ENCODE results near the gene STX3.

The STX3 gene

DNA sequence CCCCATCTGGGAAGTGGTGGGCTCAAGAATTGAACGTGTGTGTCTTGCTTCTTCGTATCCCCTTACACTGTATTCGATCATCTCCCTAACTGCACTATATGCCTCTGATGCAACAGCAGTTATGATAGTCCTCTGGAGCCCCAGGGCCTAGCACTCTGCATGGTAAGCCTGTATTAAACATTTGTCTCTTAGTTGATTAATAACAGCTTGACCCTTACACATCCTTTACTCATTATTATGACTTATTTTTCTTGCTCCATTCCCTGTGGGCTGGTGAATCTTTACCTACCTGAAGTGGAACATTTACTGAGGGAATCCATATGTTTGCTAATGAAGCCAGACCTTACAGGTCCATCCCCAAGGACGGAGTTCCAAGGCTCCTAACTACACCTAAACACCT is 5.6 kb downstream of the STX3 start:
- H3K27ac ChIP-seq (ENCODE audit: low read depth, low read length) = no peak overlapping the region
- no peaks in the 10 kb centered on the region for H3K9me3 ChIP-seq (ENCODE audit: low read length)
- H3K4me3 ChIP-seq (ENCODE audit: low read depth in 1 of 2, low read length in 2 of 2) = no peak overlapping the region
- no peak overlapping the region for H3K9ac ChIP-seq (ENCODE audit: low read length)
- H3K27me3 ChIP-seq (ENCODE audit: control insufficient read depth in 1 of 2, insufficient read depth in 2 of 2, low read length in 2 of 2) = no peaks in the 10 kb centered on the region
- peaks cover 12% of the 10 kb centered on the region for H3K4me1 ChIP-seq (ENCODE audit: insufficient read depth, low read length)
- no peaks in the 10 kb centered on the region for H3K36me3 ChIP-seq (ENCODE audit: insufficient read depth, low read length)

DNA sequence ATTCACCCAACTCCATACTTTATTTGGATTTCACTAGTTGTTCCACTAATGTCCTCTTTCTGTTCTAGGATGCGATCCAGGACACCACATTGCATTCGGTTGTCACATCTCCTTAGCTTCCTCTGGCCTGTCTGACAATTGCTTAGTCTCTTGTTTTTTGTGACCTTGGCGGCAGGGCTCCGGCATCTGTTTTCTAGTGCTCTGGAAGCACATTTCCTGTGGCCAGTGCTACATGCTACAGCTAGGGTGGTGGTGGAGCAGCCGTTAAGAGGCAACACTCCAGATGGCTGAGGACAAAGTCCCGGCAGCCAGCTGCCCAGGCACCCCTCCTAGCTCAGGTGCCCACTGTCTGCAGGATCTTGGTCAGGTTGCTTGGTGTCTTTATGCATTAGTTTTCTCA is 6.8 kb downstream of the STX3 start:
- Histone ChIP-seq H3K4me3 (ENCODE audit: low read depth in 1 of 2, low read length in 2 of 2) (no peak overlapping the region), H3K27ac (ENCODE audit: low read depth, low read length) (no peak overlapping the region), H3K9me3 (ENCODE audit: low read length) (no peaks in the 10 kb centered on the region), H3K4me1 (ENCODE audit: insufficient read depth, low read length) (peaks cover under 1% of the 10 kb centered on the region), H3K27me3 (ENCODE audit: control insufficient read depth in 1 of 2, insufficient read depth in 2 of 2, low read length in 2 of 2) (no peaks in the 10 kb centered on the region), H3K36me3 (ENCODE audit: insufficient read depth, low read length) (no peaks in the 10 kb centered on the region), H3K9ac (ENCODE audit: low read length) (no peak overlapping the region)

DNA sequence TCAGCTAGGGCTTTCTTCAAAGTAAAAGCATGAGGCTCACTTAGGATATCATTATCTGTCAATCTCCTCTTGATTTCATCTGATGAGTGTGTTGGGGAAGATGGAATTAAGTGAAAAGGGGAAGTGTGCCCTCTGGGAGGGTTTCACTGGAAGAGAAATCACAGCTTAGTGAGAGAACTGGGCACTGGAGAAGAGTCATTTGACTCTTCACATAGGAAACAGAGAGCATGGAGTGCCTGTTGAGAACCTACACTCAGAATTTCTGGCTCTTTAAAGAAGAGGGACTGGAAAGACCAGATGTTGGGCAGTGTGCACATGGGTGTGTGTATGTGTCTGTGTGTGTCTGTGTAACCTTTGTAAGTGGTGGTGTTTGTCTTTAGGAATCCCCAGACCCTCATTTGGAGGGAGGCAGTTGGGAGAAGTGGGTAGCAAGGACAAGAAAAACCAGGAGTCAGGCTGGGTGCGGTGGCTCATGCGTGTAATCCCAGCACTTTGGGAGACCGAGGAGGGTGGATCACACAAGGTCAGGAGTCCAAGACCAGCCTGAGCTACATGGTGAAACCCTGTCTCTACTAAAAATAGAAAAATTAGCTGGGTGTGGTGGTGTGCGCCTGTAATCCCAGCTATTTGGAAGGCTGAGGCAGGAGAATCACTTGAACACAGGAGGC is 10.0 kb downstream of the STX3 start:
- no peaks in the 10 kb centered on the region for H3K4me1 ChIP-seq (ENCODE audit: insufficient read depth, low read length)
- no peak overlapping the region for H3K4me3 ChIP-seq (ENCODE audit: low read depth in 1 of 2, low read length in 2 of 2)
- no peaks in the 10 kb centered on the region for H3K27me3 ChIP-seq (ENCODE audit: control insufficient read depth in 1 of 2, insufficient read depth in 2 of 2, low read length in 2 of 2)
- H3K36me3 ChIP-seq (ENCODE audit: insufficient read depth, low read length) = no peaks in the 10 kb centered on the region
- no peak overlapping the region for H3K9ac ChIP-seq (ENCODE audit: low read length)
- no peak overlapping the region for H3K27ac ChIP-seq (ENCODE audit: low read depth, low read length)
- H3K9me3 ChIP-seq (ENCODE audit: low read length) = no peaks in the 10 kb centered on the region

DNA sequence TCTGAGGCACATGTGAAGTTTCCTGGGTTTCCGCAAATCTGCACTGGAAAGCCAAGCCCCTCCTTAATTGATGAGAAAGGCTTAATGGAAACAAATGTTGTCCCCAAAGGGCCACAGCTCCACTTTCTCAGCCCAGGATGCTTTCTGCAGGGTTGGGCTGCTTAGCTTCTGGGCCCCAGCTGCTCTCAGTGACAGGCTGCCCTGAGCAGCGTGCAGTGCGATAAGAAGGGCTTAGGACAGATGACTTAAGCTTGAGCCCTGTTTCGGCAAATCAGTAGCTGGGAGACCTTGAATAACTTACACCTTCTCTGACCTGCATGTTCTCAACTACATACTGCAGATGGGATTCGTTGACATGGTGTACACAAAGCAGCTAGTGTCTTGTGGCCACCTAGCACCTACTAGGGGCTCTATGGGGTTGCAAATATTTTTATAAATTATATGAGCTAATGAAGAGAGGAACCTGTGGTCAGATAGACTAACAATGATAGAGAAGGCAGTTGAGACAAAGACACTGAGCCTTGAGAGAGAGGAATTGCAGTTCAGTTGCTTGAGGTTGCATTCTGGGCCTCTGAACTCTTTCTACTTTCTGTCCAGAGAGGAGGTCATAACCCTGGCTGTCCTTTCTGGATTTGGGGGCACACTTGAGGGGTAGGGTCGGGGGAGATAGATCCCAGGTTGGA is 11.5 kb downstream of the STX3 start:
- Histone ChIP-seq H3K27ac (ENCODE audit: low read depth, low read length) (no peak overlapping the region), H3K4me1 (ENCODE audit: insufficient read depth, low read length) (no peaks in the 10 kb centered on the region)

DNA sequence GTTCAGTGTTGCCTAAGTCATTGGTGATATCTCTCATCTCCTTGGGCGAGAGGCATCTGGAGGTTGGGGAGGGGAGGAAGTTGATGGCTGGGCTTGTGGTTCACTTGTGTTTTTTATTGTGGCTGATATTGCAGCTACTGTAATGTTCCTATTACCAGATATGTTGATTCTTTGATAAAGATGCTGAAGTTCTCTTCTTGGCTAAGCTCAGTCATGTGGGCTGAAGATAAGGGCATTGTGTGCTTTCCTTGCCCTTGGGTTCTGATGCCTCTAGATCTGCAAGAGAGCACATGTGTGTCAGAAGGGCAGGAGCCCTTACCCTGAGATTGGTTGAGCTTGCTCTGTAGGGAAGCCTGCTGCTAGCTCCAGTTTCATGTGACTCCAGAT is 12.0 kb downstream of the STX3 start:
- H3K27me3 ChIP-seq (ENCODE audit: control insufficient read depth in 1 of 2, insufficient read depth in 2 of 2, low read length in 2 of 2) = no peaks in the 10 kb centered on the region
- no peaks in the 10 kb centered on the region for H3K4me1 ChIP-seq (ENCODE audit: insufficient read depth, low read length)
- H3K27ac ChIP-seq (ENCODE audit: low read depth, low read length) = no peak overlapping the region
- H3K36me3 ChIP-seq (ENCODE audit: insufficient read depth, low read length) = no peaks in the 10 kb centered on the region
- no peak overlapping the region for H3K9ac ChIP-seq (ENCODE audit: low read length)
- no peaks in the 10 kb centered on the region for H3K9me3 ChIP-seq (ENCODE audit: low read length)
- H3K4me3 ChIP-seq (ENCODE audit: low read depth in 1 of 2, low read length in 2 of 2) = no peak overlapping the region

More for the DNA sequence above, 11.5 kb downstream of the STX3 start:
- no peak overlapping the region for H3K4me3 ChIP-seq (ENCODE audit: low read depth in 1 of 2, low read length in 2 of 2)
- no peak overlapping the region for H3K9ac ChIP-seq (ENCODE audit: low read length)
- H3K36me3 ChIP-seq (ENCODE audit: insufficient read depth, low read length) = no peaks in the 10 kb centered on the region
- H3K27me3 ChIP-seq (ENCODE audit: control insufficient read depth in 1 of 2, insufficient read depth in 2 of 2, low read length in 2 of 2) = no peaks in the 10 kb centered on the region
- H3K9me3 ChIP-seq (ENCODE audit: low read length) = no peaks in the 10 kb centered on the region

DNA sequence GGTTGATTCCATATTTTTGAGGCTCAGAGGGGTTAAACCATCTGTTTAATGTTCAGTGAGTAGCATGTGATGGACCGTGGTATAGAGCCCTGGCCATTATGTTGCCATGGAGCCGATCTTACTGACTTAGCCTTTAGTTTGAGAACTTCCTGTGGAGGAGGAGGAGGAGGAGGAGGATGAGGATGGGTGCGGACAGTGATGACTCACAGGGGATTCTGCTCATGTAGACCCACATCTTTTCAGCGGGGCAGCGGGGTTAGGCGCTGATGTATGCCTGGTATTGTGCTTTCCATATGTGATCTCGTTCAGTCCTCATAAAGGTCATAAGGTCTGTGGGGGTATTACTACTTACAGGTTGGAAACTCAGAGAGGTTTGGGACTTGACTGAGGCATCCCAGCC is 13.9 kb downstream of the STX3 start:
- Histone ChIP-seq H3K4me1 (ENCODE audit: insufficient read depth, low read length) (no peaks in the 10 kb centered on the region), H3K9me3 (ENCODE audit: low read length) (no peaks in the 10 kb centered on the region), H3K27ac (ENCODE audit: low read depth, low read length) (no peak overlapping the region), H3K36me3 (ENCODE audit: insufficient read depth, low read length) (no peaks in the 10 kb centered on the region), H3K4me3 (ENCODE audit: low read depth in 1 of 2, low read length in 2 of 2) (no peak overlapping the region), H3K9ac (ENCODE audit: low read length) (no peak overlapping the region), H3K27me3 (ENCODE audit: control insufficient read depth in 1 of 2, insufficient read depth in 2 of 2, low read length in 2 of 2) (no peaks in the 10 kb centered on the region)

DNA sequence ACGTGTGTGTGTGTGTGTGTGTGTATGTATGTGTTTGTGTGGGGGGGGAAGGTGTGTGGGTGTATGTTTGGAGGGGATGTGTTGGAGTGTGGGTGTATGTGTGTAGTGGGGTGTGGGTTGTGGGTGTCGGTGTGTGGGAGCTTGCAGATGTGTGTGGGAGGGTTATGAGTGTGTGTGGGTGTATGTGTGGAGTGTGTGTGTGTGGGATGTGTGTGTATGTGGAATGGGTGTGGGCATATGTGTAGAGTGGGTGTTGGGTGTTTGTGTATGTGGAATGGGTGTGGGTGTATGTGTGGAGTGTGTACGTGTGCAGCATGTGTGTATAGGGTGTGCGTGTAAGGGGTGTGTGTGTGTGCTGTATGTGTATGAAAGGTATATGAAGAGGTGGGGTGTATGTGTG is 14.7 kb downstream of the STX3 start:
- Histone ChIP-seq H3K27ac (ENCODE audit: low read depth, low read length) (no peak overlapping the region), H3K36me3 (ENCODE audit: insufficient read depth, low read length) (peaks cover 5% of the 10 kb centered on the region), H3K9me3 (ENCODE audit: low read length) (no peaks in the 10 kb centered on the region), H3K9ac (ENCODE audit: low read length) (no peak overlapping the region), H3K27me3 (ENCODE audit: control insufficient read depth in 1 of 2, insufficient read depth in 2 of 2, low read length in 2 of 2) (no peaks in the 10 kb centered on the region), H3K4me3 (ENCODE audit: low read depth in 1 of 2, low read length in 2 of 2) (no peak overlapping the region), H3K4me1 (ENCODE audit: insufficient read depth, low read length) (no peaks in the 10 kb centered on the region)

DNA sequence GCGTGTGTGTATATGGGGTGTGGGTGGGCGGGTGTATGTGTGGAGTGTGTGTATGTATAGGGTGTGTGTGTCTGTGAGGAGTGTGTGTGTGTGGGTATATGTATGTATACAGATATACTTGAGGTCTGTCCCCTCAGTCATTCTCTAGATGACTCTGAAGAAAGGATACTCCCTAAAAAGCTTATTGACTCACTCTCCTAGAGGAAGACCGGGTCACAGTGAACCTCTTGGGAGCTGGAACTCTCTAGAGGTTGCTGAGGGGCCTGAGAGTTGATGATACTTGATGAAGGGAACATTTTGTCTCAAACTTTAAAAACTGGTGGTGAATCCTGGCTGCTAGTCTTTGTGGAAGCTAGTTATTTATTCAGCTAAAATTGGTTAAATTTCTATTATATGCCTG is 15.1 kb downstream of the STX3 start:
- Histone ChIP-seq H3K36me3 (ENCODE audit: insufficient read depth, low read length) (peaks cover 7% of the 10 kb centered on the region), H3K4me1 (ENCODE audit: insufficient read depth, low read length) (no peaks in the 10 kb centered on the region), H3K27me3 (ENCODE audit: control insufficient read depth in 1 of 2, insufficient read depth in 2 of 2, low read length in 2 of 2) (no peaks in the 10 kb centered on the region), H3K9me3 (ENCODE audit: low read length) (no peaks in the 10 kb centered on the region), H3K27ac (ENCODE audit: low read depth, low read length) (no peak overlapping the region), H3K4me3 (ENCODE audit: low read depth in 1 of 2, low read length in 2 of 2) (no peak overlapping the region), H3K9ac (ENCODE audit: low read length) (no peak overlapping the region)

DNA sequence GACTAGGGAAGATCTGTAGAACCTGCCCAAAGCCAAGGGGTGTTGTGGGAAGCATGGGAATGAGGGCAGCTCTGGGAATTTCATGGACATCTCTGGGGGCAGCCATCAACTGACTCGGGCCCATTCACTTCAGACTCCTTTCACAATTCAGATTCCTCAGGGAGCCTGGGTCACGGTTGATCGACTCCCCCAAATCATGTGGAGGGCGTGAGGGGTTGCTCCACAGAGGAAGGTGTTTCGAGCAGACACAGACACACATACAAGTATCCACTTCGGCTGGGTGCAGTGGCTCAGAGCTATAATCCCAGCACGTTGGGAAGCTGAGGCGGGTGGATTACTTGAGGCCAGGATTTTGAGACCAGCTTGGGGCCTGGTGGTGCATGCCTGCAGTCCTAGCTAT is 15.7 kb downstream of the STX3 start:
- H3K4me3 ChIP-seq (ENCODE audit: low read depth in 1 of 2, low read length in 2 of 2) = no peak overlapping the region
- H3K9ac ChIP-seq (ENCODE audit: low read length) = no peak overlapping the region
- H3K4me1 ChIP-seq (ENCODE audit: insufficient read depth, low read length) = no peaks in the 10 kb centered on the region
- no peaks in the 10 kb centered on the region for H3K9me3 ChIP-seq (ENCODE audit: low read length)
- no peaks in the 10 kb centered on the region for H3K27me3 ChIP-seq (ENCODE audit: control insufficient read depth in 1 of 2, insufficient read depth in 2 of 2, low read length in 2 of 2)
- H3K27ac ChIP-seq (ENCODE audit: low read depth, low read length) = no peak overlapping the region
- H3K36me3 ChIP-seq (ENCODE audit: insufficient read depth, low read length) = peaks cover 13% of the 10 kb centered on the region

DNA sequence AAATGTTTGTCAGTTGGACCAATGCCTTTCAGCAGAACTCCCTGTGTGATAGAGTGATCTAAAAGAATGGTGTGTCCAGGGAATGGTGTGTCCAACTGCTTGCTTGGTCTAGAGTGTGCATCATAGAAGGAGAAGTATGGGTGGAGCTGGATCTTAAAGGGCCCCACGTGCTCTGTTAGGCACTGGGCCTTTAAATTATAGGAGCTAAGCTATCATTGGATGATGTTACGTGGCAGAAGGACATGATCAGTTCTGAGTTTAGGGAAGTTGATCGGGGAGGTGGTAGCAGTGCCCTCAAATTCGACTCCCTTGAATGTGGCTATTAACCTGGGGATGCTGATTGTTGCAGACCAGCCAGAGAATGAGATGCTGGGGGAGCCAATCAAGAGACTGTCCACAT is 16.4 kb downstream of the STX3 start:
- Histone ChIP-seq H3K4me1 (ENCODE audit: insufficient read depth, low read length) (no peaks in the 10 kb centered on the region), H3K27ac (ENCODE audit: low read depth, low read length) (no peak overlapping the region), H3K4me3 (ENCODE audit: low read depth in 1 of 2, low read length in 2 of 2) (no peak overlapping the region)

DNA sequence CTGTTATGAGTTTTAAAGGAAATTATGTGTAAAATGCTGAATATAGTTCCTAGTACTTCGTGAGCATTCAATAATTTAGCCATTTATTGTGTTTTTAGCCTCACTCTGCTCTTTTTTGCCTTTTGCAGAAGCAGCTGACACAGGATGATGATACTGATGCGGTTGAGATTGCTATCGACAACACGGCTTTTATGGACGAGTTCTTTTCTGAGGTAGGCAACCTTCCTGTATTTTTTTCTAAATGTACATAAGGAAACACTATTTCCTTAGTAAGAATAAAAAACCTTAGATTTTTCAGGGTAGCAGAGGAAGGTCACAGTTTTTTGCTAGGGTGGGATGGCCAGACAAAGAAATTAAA is 17.9 kb downstream of the STX3 start:
- H3K27me3 ChIP-seq (ENCODE audit: control insufficient read depth in 1 of 2, insufficient read depth in 2 of 2, low read length in 2 of 2) = no peaks in the 10 kb centered on the region
- H3K4me3 ChIP-seq (ENCODE audit: low read depth in 1 of 2, low read length in 2 of 2) = no peak overlapping the region
- no peaks in the 10 kb centered on the region for H3K9me3 ChIP-seq (ENCODE audit: low read length)
- H3K36me3 ChIP-seq (ENCODE audit: insufficient read depth, low read length) = peaks cover 13% of the 10 kb centered on the region
- H3K27ac ChIP-seq (ENCODE audit: low read depth, low read length) = no peak overlapping the region
- no peak overlapping the region for H3K9ac ChIP-seq (ENCODE audit: low read length)
- H3K4me1 ChIP-seq (ENCODE audit: insufficient read depth, low read length) = no peaks in the 10 kb centered on the region

More for the DNA sequence above, 16.4 kb downstream of the STX3 start:
- Histone ChIP-seq H3K9me3 (ENCODE audit: low read length) (no peaks in the 10 kb centered on the region), H3K36me3 (ENCODE audit: insufficient read depth, low read length) (peaks cover 13% of the 10 kb centered on the region), H3K27me3 (ENCODE audit: control insufficient read depth in 1 of 2, insufficient read depth in 2 of 2, low read length in 2 of 2) (no peaks in the 10 kb centered on the region), H3K9ac (ENCODE audit: low read length) (no peak overlapping the region)

Data from muscle layer of colon (tissue), 2 donors.